Measurements from ENCODE around the gene PAWR.

The PAWR gene

DNA sequence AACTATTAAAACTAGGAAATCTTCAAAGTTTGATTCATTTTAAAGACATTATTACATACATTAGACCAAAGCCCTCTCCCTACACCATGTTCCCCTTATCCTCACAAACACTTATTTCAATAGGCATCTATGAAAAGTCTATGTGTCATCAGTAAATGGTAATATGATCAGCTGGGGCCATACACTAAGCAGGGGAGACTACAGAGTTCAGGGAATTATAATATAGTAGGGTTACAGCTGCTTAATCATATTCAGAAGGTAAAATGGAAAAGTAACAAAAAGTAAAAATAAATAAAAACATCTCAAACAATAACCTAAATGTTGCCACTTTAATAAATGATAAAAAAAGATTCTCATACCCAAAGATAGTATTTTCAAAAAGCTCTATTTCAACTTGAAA lies 29.1 kb downstream of the PAWR start:
- CTCF ChIA-PET = no interaction called here
- POLR2A ChIA-PET = no interaction called here
- H3K4me3 ChIP-seq (ENCODE audit: low read depth, low read length) = no peak overlapping the region
- TF ChIP-seq, protein P1, sequence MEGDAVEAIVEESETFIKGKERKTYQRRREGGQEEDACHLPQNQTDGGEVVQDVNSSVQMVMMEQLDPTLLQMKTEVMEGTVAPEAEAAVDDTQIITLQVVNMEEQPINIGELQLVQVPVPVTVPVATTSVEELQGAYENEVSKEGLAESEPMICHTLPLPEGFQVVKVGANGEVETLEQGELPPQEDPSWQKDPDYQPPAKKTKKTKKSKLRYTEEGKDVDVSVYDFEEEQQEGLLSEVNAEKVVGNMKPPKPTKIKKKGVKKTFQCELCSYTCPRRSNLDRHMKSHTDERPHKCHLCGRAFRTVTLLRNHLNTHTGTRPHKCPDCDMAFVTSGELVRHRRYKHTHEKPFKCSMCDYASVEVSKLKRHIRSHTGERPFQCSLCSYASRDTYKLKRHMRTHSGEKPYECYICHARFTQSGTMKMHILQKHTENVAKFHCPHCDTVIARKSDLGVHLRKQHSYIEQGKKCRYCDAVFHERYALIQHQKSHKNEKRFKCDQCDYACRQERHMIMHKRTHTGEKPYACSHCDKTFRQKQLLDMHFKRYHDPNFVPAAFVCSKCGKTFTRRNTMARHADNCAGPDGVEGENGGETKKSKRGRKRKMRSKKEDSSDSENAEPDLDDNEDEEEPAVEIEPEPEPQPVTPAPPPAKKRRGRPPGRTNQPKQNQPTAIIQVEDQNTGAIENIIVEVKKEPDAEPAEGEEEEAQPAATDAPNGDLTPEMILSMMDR (IDR thresholded peaks at IDR 0.05; ENCODE audit: insufficient read depth, low read length, missing control alignments) = no peak
- no peak for DNase-seq (ENCODE audit: low read depth, low spot score)

DNA sequence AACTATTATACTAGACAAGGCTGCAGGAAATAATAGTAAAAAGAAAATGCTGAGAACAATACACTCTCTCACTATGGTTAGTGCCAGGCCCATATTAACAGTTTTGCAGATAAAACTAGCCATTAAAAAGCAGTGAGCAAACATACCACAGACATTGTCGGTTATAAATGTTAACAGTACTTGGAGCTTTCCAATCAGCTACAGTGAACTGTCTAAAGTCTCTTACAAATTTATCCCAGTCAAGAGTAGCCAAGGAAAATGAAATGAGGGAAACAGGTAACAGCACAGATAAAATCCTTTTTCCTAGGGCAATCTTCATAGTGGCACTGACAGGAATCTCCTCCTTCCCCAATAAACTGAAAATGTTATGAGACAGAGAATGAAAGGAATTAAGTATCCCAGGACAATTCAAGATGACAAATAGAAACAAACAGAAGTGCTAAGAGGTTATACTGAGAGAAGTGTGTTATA lies 30.8 kb downstream of the PAWR start:
- no peak overlapping the region for H3K4me3 ChIP-seq (ENCODE audit: low read depth, low read length)
- DNase-seq (ENCODE audit: low read depth, low spot score) = no peak
- ChIA-PET POLR2A (no interaction called here), CTCF (no interaction called here)
- TF ChIP-seq, protein P1 (IDR thresholded peaks at IDR 0.05; ENCODE audit: insufficient read depth, low read length, missing control alignments) = no peak

DNA sequence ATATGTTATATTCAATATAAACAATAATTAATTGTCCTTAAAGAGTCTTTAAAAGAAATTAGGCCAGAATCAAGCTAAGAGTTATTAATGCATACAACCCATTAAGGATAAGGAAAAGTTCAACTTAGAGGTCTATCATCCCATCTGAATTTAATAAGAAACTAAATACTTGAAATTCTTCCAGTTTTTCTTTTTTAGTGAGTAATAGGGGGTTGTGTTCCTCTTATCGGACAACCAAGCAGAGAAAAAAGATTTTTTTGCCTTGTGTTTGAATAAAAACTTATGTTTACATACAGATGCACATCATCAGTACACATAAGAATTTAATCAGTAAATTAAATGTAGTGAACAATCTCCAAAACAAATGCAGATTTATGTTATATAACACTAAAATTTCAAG lies 32.5 kb downstream of the PAWR start:
- TF ChIP-seq, protein P1 (IDR thresholded peaks at IDR 0.05; ENCODE audit: insufficient read depth, low read length, missing control alignments) = no peak
- POLR2A ChIA-PET = no interaction called here
- DNase-seq (ENCODE audit: low read depth, low spot score) = no peak
- CTCF ChIA-PET = interaction anchor here (0.9 kb wide), 1 partner anchor 252 kb away, joined by 3 read pairs; no protein-coding TSS in a partner anchor
- H3K4me3 ChIP-seq (ENCODE audit: low read depth, low read length) = no peak overlapping the region

DNA sequence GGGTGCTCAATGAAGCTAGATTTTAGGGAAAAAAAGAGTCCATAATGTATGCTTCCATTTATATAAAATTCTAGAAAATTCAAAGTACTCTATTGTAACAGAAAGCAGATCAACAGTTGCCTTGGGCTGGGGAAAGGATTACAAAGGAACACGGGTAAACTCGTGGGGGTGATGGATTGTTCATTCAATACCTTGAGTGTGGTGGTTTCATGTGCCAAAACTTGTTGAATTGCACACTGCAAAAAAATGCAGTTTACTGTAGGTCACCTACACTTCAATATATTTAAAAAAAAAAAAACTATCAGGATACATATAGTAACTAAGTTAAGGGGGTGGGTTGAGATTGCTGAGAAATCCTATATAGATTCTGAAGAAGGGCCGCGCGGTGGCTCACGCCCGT lies 33.6 kb downstream of the PAWR start:
- ChIA-PET POLR2A (no interaction called here), CTCF (no interaction called here)
- TF ChIP-seq, protein P1 (IDR thresholded peaks at IDR 0.05; ENCODE audit: insufficient read depth, low read length, missing control alignments) = no peak
- H3K4me3 ChIP-seq (ENCODE audit: low read depth, low read length) = no peak overlapping the region
- no peak for DNase-seq (ENCODE audit: low read depth, low spot score)

DNA sequence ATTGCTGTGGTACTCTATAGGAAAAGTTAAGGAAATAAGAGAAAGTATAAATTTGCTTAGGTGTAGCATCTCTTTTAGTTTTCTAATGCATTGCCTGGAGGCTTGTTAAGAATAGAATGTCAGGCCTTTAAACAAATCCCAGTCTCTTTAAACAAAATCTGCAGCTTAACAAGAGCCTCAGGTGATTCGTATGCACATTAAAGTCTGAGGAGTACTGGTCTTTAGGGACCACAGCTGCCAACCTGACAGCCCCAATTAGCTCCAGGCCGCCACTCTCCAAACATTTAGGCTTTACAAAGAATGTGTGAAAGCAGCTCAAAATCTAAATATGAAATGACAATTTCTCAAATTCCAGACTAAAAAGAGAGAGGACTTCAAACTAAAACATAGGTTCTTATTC lies 35.7 kb downstream of the PAWR start:
- POLR2A ChIA-PET = no interaction called here
- TF ChIP-seq, protein P1 (IDR thresholded peaks at IDR 0.05; ENCODE audit: insufficient read depth, low read length, missing control alignments) = no peak
- H3K4me3 ChIP-seq (ENCODE audit: low read depth, low read length) = no peak overlapping the region
- DNase-seq (ENCODE audit: low read depth, low spot score) = no peak
- CTCF ChIA-PET = interaction anchor here (1.0 kb wide), 1 partner anchor 10 kb away, joined by 3 read pairs; no protein-coding TSS in a partner anchor

DNA sequence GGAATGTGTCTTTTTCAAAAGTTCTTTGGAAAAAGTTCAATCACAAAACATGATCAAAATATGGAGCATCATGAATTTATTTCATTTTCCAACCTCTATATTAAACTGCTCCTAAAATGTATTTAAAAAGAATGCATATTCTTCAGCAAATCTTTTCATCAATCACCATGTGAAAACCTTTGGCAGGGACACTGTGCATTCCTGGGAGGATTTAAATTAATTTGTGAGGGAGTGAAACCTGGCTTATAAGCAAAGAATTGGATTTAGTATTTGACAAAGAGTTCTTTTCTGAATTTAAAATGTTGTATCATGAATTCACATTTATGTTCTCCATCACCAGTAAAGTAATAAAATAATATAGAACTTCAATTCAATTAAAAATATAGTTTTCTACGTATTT lies 38.2 kb downstream of the PAWR start:
- no peak for DNase-seq (ENCODE audit: low read depth, low spot score)
- POLR2A ChIA-PET = no interaction called here
- TF ChIP-seq, protein P1 (IDR thresholded peaks at IDR 0.05; ENCODE audit: insufficient read depth, low read length, missing control alignments) = no peak
- CTCF ChIA-PET = no interaction called here
- no peak overlapping the region for H3K4me3 ChIP-seq (ENCODE audit: low read depth, low read length)
